Measurements from ENCODE around the gene KCNJ13.

Gene KCNJ13

DNA sequence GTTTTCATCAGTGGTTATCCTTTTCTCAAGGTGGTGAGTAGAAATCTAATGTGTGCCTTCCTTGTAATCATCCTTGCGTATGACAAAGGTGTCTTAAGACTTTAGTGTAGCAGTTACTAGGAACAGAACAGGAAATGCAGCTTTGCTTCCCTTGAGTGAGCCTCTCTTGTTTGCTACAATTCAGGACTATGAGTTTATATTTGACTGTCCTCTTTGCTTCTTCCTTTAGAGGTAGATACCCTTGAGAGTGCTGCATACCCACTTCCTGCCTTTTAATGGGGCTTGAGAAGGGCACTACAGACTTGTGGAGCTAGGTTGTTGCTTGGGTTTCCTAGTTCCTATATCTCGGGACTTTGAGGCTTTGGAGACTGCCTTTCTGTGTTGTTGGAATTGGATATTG lies 3.8 kb downstream of the KCNJ13 start:
- no peak overlapping the region for H3K27ac ChIP-seq (ENCODE audit: low read depth, low read length, poor library complexity, severe bottlenecking)
- H3K27me3 ChIP-seq (ENCODE audit: insufficient read depth, low read length): no peaks in the 10 kb centered on the region
- TF ChIP-seq EZH2 (IDR thresholded peaks at IDR 0.05; ENCODE audit: borderline replicate concordance, low read length): no peak
- TF ChIP-seq, protein P1, sequence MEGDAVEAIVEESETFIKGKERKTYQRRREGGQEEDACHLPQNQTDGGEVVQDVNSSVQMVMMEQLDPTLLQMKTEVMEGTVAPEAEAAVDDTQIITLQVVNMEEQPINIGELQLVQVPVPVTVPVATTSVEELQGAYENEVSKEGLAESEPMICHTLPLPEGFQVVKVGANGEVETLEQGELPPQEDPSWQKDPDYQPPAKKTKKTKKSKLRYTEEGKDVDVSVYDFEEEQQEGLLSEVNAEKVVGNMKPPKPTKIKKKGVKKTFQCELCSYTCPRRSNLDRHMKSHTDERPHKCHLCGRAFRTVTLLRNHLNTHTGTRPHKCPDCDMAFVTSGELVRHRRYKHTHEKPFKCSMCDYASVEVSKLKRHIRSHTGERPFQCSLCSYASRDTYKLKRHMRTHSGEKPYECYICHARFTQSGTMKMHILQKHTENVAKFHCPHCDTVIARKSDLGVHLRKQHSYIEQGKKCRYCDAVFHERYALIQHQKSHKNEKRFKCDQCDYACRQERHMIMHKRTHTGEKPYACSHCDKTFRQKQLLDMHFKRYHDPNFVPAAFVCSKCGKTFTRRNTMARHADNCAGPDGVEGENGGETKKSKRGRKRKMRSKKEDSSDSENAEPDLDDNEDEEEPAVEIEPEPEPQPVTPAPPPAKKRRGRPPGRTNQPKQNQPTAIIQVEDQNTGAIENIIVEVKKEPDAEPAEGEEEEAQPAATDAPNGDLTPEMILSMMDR (IDR thresholded peaks at IDR 0.05; ENCODE audit: low read length): no peak
- peaks cover 44% of the 10 kb centered on the region; the same call in 1 of the 2 replicates for H3K36me3 ChIP-seq (ENCODE audit: insufficient read depth, low read length)
- H3K4me3 ChIP-seq (ENCODE audit: low read depth, low read length, poor library complexity, severe bottlenecking): no peak overlapping the region
- H3K9me3 ChIP-seq (ENCODE audit: low read length): no peaks in the 10 kb centered on the region
- no peaks in the 10 kb centered on the region for H4K20me1 ChIP-seq (ENCODE audit: insufficient read depth, low read length)
- H3K79me2 ChIP-seq (ENCODE audit: insufficient read depth, low read length): no peaks in the 10 kb centered on the region
- no peak overlapping the region for H2AFZ ChIP-seq (ENCODE audit: low read length)
- H3K9ac ChIP-seq (ENCODE audit: low read length): no peak overlapping the region
- no peaks in the 10 kb centered on the region for H3K9me2 ChIP-seq (ENCODE audit: low read depth, low read length)
- no peaks in the 10 kb centered on the region for H3F3A ChIP-seq (ENCODE audit: insufficient read depth, low read length)
- no peak overlapping the region for H3K4me2 ChIP-seq (ENCODE audit: low read length)
- H3K4me1 ChIP-seq (ENCODE audit: insufficient read depth, low read length, severe bottlenecking): peaks cover 15% of the 10 kb centered on the region

DNA sequence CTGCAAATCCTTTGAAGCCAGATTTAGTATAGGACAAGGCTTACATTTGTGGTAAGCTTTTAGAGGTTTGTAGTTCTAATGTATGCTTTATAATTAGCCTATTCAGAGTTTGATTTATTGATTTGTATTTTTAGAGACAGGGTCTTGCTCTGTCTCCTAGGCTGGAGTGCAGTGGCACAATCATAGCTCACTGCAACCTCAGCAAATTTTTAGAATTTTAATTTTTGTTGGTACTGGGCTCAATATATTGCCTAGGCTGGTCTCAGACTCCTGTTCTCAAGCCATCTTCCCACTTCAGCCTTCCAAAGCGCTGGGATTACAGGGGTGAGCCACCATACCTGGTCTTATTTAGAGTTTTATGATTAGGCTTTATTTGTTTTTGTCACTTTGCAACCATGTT lies 4.5 kb downstream of the KCNJ13 start:
- H3K9ac ChIP-seq (ENCODE audit: low read length): no peak overlapping the region
- no peaks in the 10 kb centered on the region for H3K9me2 ChIP-seq (ENCODE audit: low read depth, low read length)
- H3K9me3 ChIP-seq (ENCODE audit: low read length): no peaks in the 10 kb centered on the region
- H3K79me2 ChIP-seq (ENCODE audit: insufficient read depth, low read length): no peaks in the 10 kb centered on the region
- H4K20me1 ChIP-seq (ENCODE audit: insufficient read depth, low read length): no peaks in the 10 kb centered on the region
- no peaks in the 10 kb centered on the region for H3K27me3 ChIP-seq (ENCODE audit: insufficient read depth, low read length)
- no peak overlapping the region for H3K4me2 ChIP-seq (ENCODE audit: low read length)
- H3K4me3 ChIP-seq (ENCODE audit: low read depth, low read length, poor library complexity, severe bottlenecking): no peak overlapping the region
- H3K36me3 ChIP-seq (ENCODE audit: insufficient read depth, low read length): peaks cover 43% of the 10 kb centered on the region; the same call in 1 of the 2 replicates
- peaks cover 15% of the 10 kb centered on the region for H3K4me1 ChIP-seq (ENCODE audit: insufficient read depth, low read length, severe bottlenecking)
- TF ChIP-seq, protein P1 (IDR thresholded peaks at IDR 0.05; ENCODE audit: low read length): no peak
- TF ChIP-seq EZH2 (IDR thresholded peaks at IDR 0.05; ENCODE audit: borderline replicate concordance, low read length): no peak
- no peak overlapping the region for H2AFZ ChIP-seq (ENCODE audit: low read length)
- no peaks in the 10 kb centered on the region for H3F3A ChIP-seq (ENCODE audit: insufficient read depth, low read length)
- no peak overlapping the region for H3K27ac ChIP-seq (ENCODE audit: low read depth, low read length, poor library complexity, severe bottlenecking)

DNA sequence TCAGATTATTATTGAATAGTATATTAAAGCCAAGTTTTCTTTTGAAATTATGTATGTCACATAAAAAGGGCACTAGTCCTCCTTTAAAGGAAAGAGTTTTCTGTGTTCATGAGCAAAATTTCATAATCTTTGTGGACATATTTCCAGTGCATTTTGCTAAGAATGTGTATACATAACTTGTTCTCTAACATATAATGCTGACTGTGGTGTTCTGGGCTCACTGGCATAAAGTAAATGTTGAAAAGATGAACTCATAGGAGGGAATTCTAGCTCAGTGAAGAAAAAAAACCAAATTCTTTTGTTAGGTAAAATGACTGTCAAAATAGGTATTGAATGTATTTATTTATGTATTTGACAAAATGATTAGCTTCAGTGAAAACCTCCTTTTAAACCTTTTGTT lies 6.2 kb downstream of the KCNJ13 start:
- Histone ChIP-seq H3K9me3 (ENCODE audit: low read length) (no peaks in the 10 kb centered on the region), H4K20me1 (ENCODE audit: insufficient read depth, low read length) (no peaks in the 10 kb centered on the region)

More for the DNA sequence above, 6.2 kb downstream of the KCNJ13 start:
- peaks cover 50% of the 10 kb centered on the region; the same call in 1 of the 2 replicates for H3K36me3 ChIP-seq (ENCODE audit: insufficient read depth, low read length)
- H3K4me2 ChIP-seq (ENCODE audit: low read length): no peak overlapping the region
- no peak overlapping the region for H3K9ac ChIP-seq (ENCODE audit: low read length)
- no peak overlapping the region for H3K4me3 ChIP-seq (ENCODE audit: low read depth, low read length, poor library complexity, severe bottlenecking)
- H3K27ac ChIP-seq (ENCODE audit: low read depth, low read length, poor library complexity, severe bottlenecking): no peak overlapping the region
- H3F3A ChIP-seq (ENCODE audit: insufficient read depth, low read length): no peaks in the 10 kb centered on the region
- H3K4me1 ChIP-seq (ENCODE audit: insufficient read depth, low read length, severe bottlenecking): peaks cover 15% of the 10 kb centered on the region
- H3K9me2 ChIP-seq (ENCODE audit: low read depth, low read length): no peaks in the 10 kb centered on the region
- no peaks in the 10 kb centered on the region for H3K79me2 ChIP-seq (ENCODE audit: insufficient read depth, low read length)
- H3K27me3 ChIP-seq (ENCODE audit: insufficient read depth, low read length): no peaks in the 10 kb centered on the region
- TF ChIP-seq EZH2 (IDR thresholded peaks at IDR 0.05; ENCODE audit: borderline replicate concordance, low read length): no peak
- TF ChIP-seq, protein P1 (IDR thresholded peaks at IDR 0.05; ENCODE audit: low read length): no peak
- no peak overlapping the region for H2AFZ ChIP-seq (ENCODE audit: low read length)
